Uterus (tissue), 4 donors: Measurements from ENCODE around the gene KLHL8. TPM values are rescaled to one million over a fixed set of nuclear protein-coding genes. Genes with fewer than 3 reads are reported as not detected.

Experiments used
- DNase-seq, 2 donors: peaks; one replicate each; pipeline ENCODE4 v3.0.0-alpha.2; 2019 to 2020
- H3K27ac ChIP-seq, 2 donors: fragments of 200-600 bp; sonication (generic); 1 replicate in 1 of 2; 2 replicates in 1 of 2; pipeline ENCODE4 v1.5.1; 2016 to 2018
- H3K27me3 ChIP-seq, 2 donors: fragments of 200-600 bp; sonication (generic); one replicate each; pipeline ENCODE4 v1.5.1; 2018 to 2019; ENCODE audit warnings: control low read depth in 1 of 2
- H3K36me3 ChIP-seq, 2 donors: fragments of 200-600 bp; sonication (generic); one replicate each; pipeline ENCODE4 v1.5.1; 2019; ENCODE audit warnings: control low read depth in 1 of 2
- H3K4me1 ChIP-seq, 2 donors: fragments of 200-600 bp; sonication (generic); one replicate each; pipeline ENCODE4 v1.5.1; 2018 to 2019; ENCODE audit warnings: control low read depth in 1 of 2
- H3K4me3 ChIP-seq, 2 donors: fragments of 200-600 bp; sonication (generic); 1 replicate in 1 of 2; 2 replicates in 1 of 2; pipeline ENCODE4 v1.5.1; 2018 to 2019; ENCODE audit warnings: mild to moderate bottlenecking in 1 of 2
- H3K9me3 ChIP-seq, 2 donors: fragments of 200-600 bp; sonication (generic); one replicate each; pipeline ENCODE4 v1.5.1; 2019; ENCODE audit warnings: control low read depth in 1 of 2
- CTCF ChIP-seq, 4 experiments: fragments of 200-600 bp in 2 of 4; fragments of 450-650 bp in 2 of 4; sonication (generic) in 2 of 4; IDR thresholded peaks; one replicate each; pipeline ENCODE4 v1.5.1; 2016 to 2019; ENCODE audit warnings: antibody characterized with exemption in 4 of 4, mild to moderate bottlenecking in 2 of 4, moderate library complexity in 1 of 4
- POLR2A ChIP-seq, 2 donors: fragments of 450-650 bp; IDR thresholded peaks; one replicate each; pipeline ENCODE4 v1.6.1; 2016; ENCODE audit warnings: antibody characterized with exemption in 2 of 2, mild to moderate bottlenecking in 1 of 2, moderate library complexity in 1 of 2
- intact Hi-C: fragments of 100-400 bp; cut with DNase I; formaldehyde crosslinking; loops from one replicate; pipeline ENCODE4 v1.15.1; 2023; ENCODE audit warnings: low total_unique reads
- total RNA-seq, 4 donors: library from RNA; depleted of rRNA in 3 of 4; stranded (reverse); fragments of >200 nt in 3 of 4; gene quantifications; one replicate each; pipeline versions ENCODE4 v1.1.0 to v1.2.4, GENCODE V29; 2014 to 2023
- donor health status: DM: yes; HTN: yes; CAD: no.

Gene KLHL8
- total RNA-seq, 4 donors from 2014 or later: 10.0 to 31.8 (median 24.5) TPM

GRCh38 chr4:87196146-87196545, 24.3 kb downstream of the KLHL8 start:
- Histone ChIP-seq H3K27me3 (no peaks in the 10 kb centered on the region), H3K36me3 (no peaks in the 10 kb centered on the region), H3K9me3 (no peaks in the 10 kb centered on the region), H3K4me1 (no peaks in the 10 kb centered on the region), H3K4me3 (no peak overlapping the region), H3K27ac (no peak overlapping the region)
- no peak for DNase-seq
- intact Hi-C loops: no loop called here
- TF ChIP-seq CTCF (IDR thresholded peaks at IDR 0.05) (peak in 1 of 4 experiments; percentile 5), POLR2A (IDR thresholded peaks at IDR 0.05) (no peak)

- Histone ChIP-seq H3K27ac (no peak overlapping the region), H3K4me1 (no peaks in the 10 kb centered on the region), H3K36me3 (no peaks in the 10 kb centered on the region), H3K4me3 (no peak overlapping the region), H3K27me3 (no peaks in the 10 kb centered on the region), H3K9me3 (no peaks in the 10 kb centered on the region)
- TF ChIP-seq CTCF (IDR thresholded peaks at IDR 0.05) (no peak), POLR2A (IDR thresholded peaks at IDR 0.05) (no peak)
- DNase-seq: no peak
- intact Hi-C loops: no loop called here
Measured at GRCh38 chr4:87193958-87194675, 26.3 kb downstream of the KLHL8 start.

GRCh38 chr4:87192145-87192919, 28.1 kb downstream of the KLHL8 start:
- Histone ChIP-seq H3K9me3 (no peaks in the 10 kb centered on the region), H3K4me3 (no peak overlapping the region), H3K4me1 (no peaks in the 10 kb centered on the region), H3K36me3 (no peaks in the 10 kb centered on the region), H3K27me3 (no peaks in the 10 kb centered on the region), H3K27ac (no peak overlapping the region)
- DNase-seq: no peak
- TF ChIP-seq CTCF (IDR thresholded peaks at IDR 0.05) (no peak), POLR2A (IDR thresholded peaks at IDR 0.05) (no peak)
- intact Hi-C loops: no loop called here

GRCh38 chr4:87188932-87189331, 31.5 kb downstream of the KLHL8 start:
- Histone ChIP-seq H3K27ac (no peak overlapping the region), H3K36me3 (no peaks in the 10 kb centered on the region), H3K4me1 (no peaks in the 10 kb centered on the region), H3K27me3 (no peaks in the 10 kb centered on the region), H3K4me3 (no peak overlapping the region), H3K9me3 (no peaks in the 10 kb centered on the region)
- TF ChIP-seq CTCF (IDR thresholded peaks at IDR 0.05): no peak
- TF ChIP-seq POLR2A (IDR thresholded peaks at IDR 0.05): no peak
- intact Hi-C loops: no loop called here
- no peak for DNase-seq

GRCh38 chr4:87188048-87188447, 32.4 kb downstream of the KLHL8 start:
- H3K4me1 ChIP-seq: no peaks in the 10 kb centered on the region
- intact Hi-C loops: no loop called here
- no peak overlapping the region for H3K27ac ChIP-seq
- H3K27me3 ChIP-seq: no peaks in the 10 kb centered on the region
- H3K9me3 ChIP-seq: no peaks in the 10 kb centered on the region
- H3K36me3 ChIP-seq: no peaks in the 10 kb centered on the region
- H3K4me3 ChIP-seq: no peak overlapping the region
- TF ChIP-seq POLR2A (IDR thresholded peaks at IDR 0.05) (no peak), CTCF (IDR thresholded peaks at IDR 0.05) (no peak)
- no peak for DNase-seq
